HG02970 (cell line): ENCODE data around the gene TMEM45B.
"Not testable (repeated sequence)": the region's sequence is repeated elsewhere in the genome, so short reads cannot be mapped to it uniquely, and the experiment has no call there.

Source experiments
- ATAC-seq: cut with Tn5 transposase; IDR thresholded peaks from one replicate; pipeline ENCODE4 v1.9.1; 2021; ENCODE audit warnings: mild to moderate bottlenecking, moderate library complexity, moderate number of reproducible peaks; ENCODE audit not compliant: unreplicated experiment, low FRiP score

Gene TMEM45B

GRCh38 chr11:129804012-129804411 is 11.6 kb upstream of the TMEM45B start:
- no peak for ATAC-seq

- not testable (repeated sequence) for ATAC-seq
These were observed 7.4 kb upstream of the TMEM45B start for GRCh38 chr11:129808241-129808640.

- no peak for ATAC-seq
These were observed 2.3 kb upstream of the TMEM45B start for GRCh38 chr11:129813231-129813791.

GRCh38 chr11:129814244-129815014 is 1.2 kb upstream of the TMEM45B start:
- no peak for ATAC-seq

- ATAC-seq: no peak
These were observed 1.9 kb downstream of the TMEM45B start for GRCh38 chr11:129817534-129818051.

- ATAC-seq: not testable (repeated sequence)
These were observed 2.6 kb downstream of the TMEM45B start for GRCh38 chr11:129818236-129818635.

- no peak for ATAC-seq
These were observed 3.6 kb downstream of the TMEM45B start for GRCh38 chr11:129819237-129819636.

- ATAC-seq: not testable (repeated sequence)
These were observed 4.6 kb downstream of the TMEM45B start for GRCh38 chr11:129820228-129820627.

GRCh38 chr11:129823281-129823680 is 7.6 kb downstream of the TMEM45B start:
- ATAC-seq: not testable (repeated sequence)

- not testable (repeated sequence) for ATAC-seq
These were observed 8.2 kb downstream of the TMEM45B start for GRCh38 chr11:129823799-129824198.

- ATAC-seq: no peak
These were observed 9.7 kb downstream of the TMEM45B start for GRCh38 chr11:129825380-129825779.

GRCh38 chr11:129828301-129828836 is 12.7 kb downstream of the TMEM45B start:
- no peak for ATAC-seq

GRCh38 chr11:129829497-129829896 is 13.8 kb downstream of the TMEM45B start:
- ATAC-seq: not testable (repeated sequence)

- not testable (repeated sequence) for ATAC-seq
These were observed 15.6 kb downstream of the TMEM45B start for GRCh38 chr11:129831227-129831626.

GRCh38 chr11:129833260-129833659 is 17.6 kb downstream of the TMEM45B start:
- ATAC-seq: not testable (repeated sequence)

GRCh38 chr11:129836423-129836891 is 20.8 kb downstream of the TMEM45B start:
- ATAC-seq: not testable (repeated sequence)

GRCh38 chr11:129836979-129837378 is 21.3 kb downstream of the TMEM45B start:
- no peak for ATAC-seq

GRCh38 chr11:129840236-129840635 is 24.6 kb downstream of the TMEM45B start:
- ATAC-seq: no peak

- ATAC-seq: no peak
These were observed 26.5 kb downstream of the TMEM45B start for GRCh38 chr11:129842138-129842537.

GRCh38 chr11:129846508-129847335 is 31.1 kb downstream of the TMEM45B start:
- ATAC-seq: no peak
